ENCODE data around the gene ATL2. TPM values are rescaled to one million over a fixed set of nuclear protein-coding genes. Genes with fewer than 3 reads are reported as not detected.

The ATL2 gene
- total RNA-seq, 2 experiments from 2014 or later = 52.8 to 54.5 TPM

GRCh38 chr2:38248255-38248654 lies 128.8 kb downstream of the ATL2 start:
- Mint-ChIP-seq H3K9me3 (no peaks in the 10 kb centered on the region), H3K27ac (no peak overlapping the region), H3K4me3 (no peak overlapping the region), H3K4me1 (ENCODE audit: low read depth) (no peaks in the 10 kb centered on the region), H3K27me3 (no peaks in the 10 kb centered on the region), H3K36me3 (ENCODE audit: low read depth) (no peaks in the 10 kb centered on the region)
- ChIA-PET POLR2A (interaction anchor here (0.6 kb wide), 1 partner anchor 564 kb away, joined by 3 read pairs; no protein-coding TSS in a partner anchor), CTCF (interaction anchor here (0.7 kb wide), 1 partner anchor 358 kb away, joined by 3 read pairs; no protein-coding TSS in a partner anchor)
- ATAC-seq (no peak), DNase-seq (no peak)
- TF ChIP-seq, protein P1, sequence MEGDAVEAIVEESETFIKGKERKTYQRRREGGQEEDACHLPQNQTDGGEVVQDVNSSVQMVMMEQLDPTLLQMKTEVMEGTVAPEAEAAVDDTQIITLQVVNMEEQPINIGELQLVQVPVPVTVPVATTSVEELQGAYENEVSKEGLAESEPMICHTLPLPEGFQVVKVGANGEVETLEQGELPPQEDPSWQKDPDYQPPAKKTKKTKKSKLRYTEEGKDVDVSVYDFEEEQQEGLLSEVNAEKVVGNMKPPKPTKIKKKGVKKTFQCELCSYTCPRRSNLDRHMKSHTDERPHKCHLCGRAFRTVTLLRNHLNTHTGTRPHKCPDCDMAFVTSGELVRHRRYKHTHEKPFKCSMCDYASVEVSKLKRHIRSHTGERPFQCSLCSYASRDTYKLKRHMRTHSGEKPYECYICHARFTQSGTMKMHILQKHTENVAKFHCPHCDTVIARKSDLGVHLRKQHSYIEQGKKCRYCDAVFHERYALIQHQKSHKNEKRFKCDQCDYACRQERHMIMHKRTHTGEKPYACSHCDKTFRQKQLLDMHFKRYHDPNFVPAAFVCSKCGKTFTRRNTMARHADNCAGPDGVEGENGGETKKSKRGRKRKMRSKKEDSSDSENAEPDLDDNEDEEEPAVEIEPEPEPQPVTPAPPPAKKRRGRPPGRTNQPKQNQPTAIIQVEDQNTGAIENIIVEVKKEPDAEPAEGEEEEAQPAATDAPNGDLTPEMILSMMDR (IDR thresholded peaks at IDR 0.05) = no peak
- intact Hi-C loops (cut with micrococcal nuclease) = no loop called here

GRCh38 chr2:38246105-38246504 lies 131.0 kb downstream of the ATL2 start:
- ATAC-seq (no peak), DNase-seq (no peak)
- ChIA-PET POLR2A (no interaction called here), CTCF (no interaction called here)
- TF ChIP-seq, protein P1 (IDR thresholded peaks at IDR 0.05) = no peak
- Mint-ChIP-seq H3K4me3 (no peak overlapping the region), H3K9me3 (no peaks in the 10 kb centered on the region), H3K27ac (no peak overlapping the region), H3K36me3 (ENCODE audit: low read depth) (no peaks in the 10 kb centered on the region), H3K27me3 (peaks cover 2% of the 10 kb centered on the region), H3K4me1 (ENCODE audit: low read depth) (no peaks in the 10 kb centered on the region)
- intact Hi-C loops (cut with micrococcal nuclease) = no loop called here

GRCh38 chr2:38245114-38245641 lies 131.9 kb downstream of the ATL2 start:
- ChIA-PET POLR2A (no interaction called here), CTCF (no interaction called here)
- ATAC-seq = no peak
- Mint-ChIP-seq H3K27me3 (peaks cover 2% of the 10 kb centered on the region), H3K36me3 (ENCODE audit: low read depth) (no peaks in the 10 kb centered on the region), H3K9me3 (no peaks in the 10 kb centered on the region), H3K4me3 (no peak overlapping the region), H3K4me1 (ENCODE audit: low read depth) (no peaks in the 10 kb centered on the region), H3K27ac (no peak overlapping the region)
- TF ChIP-seq, protein P1 (IDR thresholded peaks at IDR 0.05) = no peak
- intact Hi-C loops (cut with micrococcal nuclease) = no loop called here
- DNase-seq = no peak

GRCh38 chr2:38244301-38244700 lies 132.8 kb downstream of the ATL2 start:
- TF ChIP-seq, protein P1 (IDR thresholded peaks at IDR 0.05) = no peak
- H3K4me3 Mint-ChIP-seq = no peak overlapping the region
- H3K36me3 Mint-ChIP-seq (ENCODE audit: low read depth) = no peaks in the 10 kb centered on the region
- no peaks in the 10 kb centered on the region for H3K4me1 Mint-ChIP-seq (ENCODE audit: low read depth)
- ATAC-seq (no peak), DNase-seq (no peak)
- ChIA-PET CTCF (no interaction called here), POLR2A (no interaction called here)
- H3K27ac Mint-ChIP-seq = no peak overlapping the region
- intact Hi-C loops (cut with micrococcal nuclease) = no loop called here
- H3K27me3 Mint-ChIP-seq = peaks cover 2% of the 10 kb centered on the region
- no peaks in the 10 kb centered on the region for H3K9me3 Mint-ChIP-seq

Other genes starting within 250 kb of the ATL2 start
- gene HNRNPLL, start 225.7 kb upstream of the ATL2 start, total RNA-seq = 10 to 100 TPM; 54.9 to 55.3 TPM